Tibial artery (tissue), 4 donors: ENCODE results near the gene IRX4.
A peak's percentile ranks its signal among the peaks of the same experiment; 100 is the strongest.

Experiments used
- DNase-seq, 2 donors: peaks; one replicate each; pipeline ENCODE4 v3.0.0-alpha.2; 2019
- H3K27ac ChIP-seq, 2 donors: fragments of 200-600 bp; sonication (generic) in 1 of 2; 1 replicate in 1 of 2; 2 replicates in 1 of 2; pipeline ENCODE4 v1.5.1; 2018 to 2019; ENCODE audit warnings: mild to moderate bottlenecking in 1 of 2
- H3K27me3 ChIP-seq, 2 donors: fragments of 200-600 bp; sonication (generic) in 1 of 2; one replicate each; pipeline versions ENCODE4 v1.5.1 to v1.6.0; 2016 to 2019
- H3K36me3 ChIP-seq, 3 donors: fragments of 200-600 bp; sonication (generic) in 2 of 3; one replicate each; pipeline ENCODE4 v1.5.1; 2016 to 2019; ENCODE audit warnings: mild to moderate bottlenecking in 2 of 3
- H3K4me1 ChIP-seq, 4 donors: fragments of 200-600 bp; sonication (generic) in 2 of 4; 1 replicate in 3 of 4; 2 replicates in 1 of 4; pipeline ENCODE4 v1.5.1; 2016 to 2019
- H3K4me3 ChIP-seq, 2 donors: fragments of 200-600 bp; sonication (generic) in 1 of 2; 1 replicate in 1 of 2; 2 replicates in 1 of 2; pipeline ENCODE4 v1.5.1; 2018 to 2019; ENCODE audit warnings: mild to moderate bottlenecking in 2 of 2
- H3K9me3 ChIP-seq, 3 donors: fragments of 200-600 bp; sonication (generic) in 1 of 3; one replicate each; pipeline ENCODE4 v1.5.1; 2016 to 2019
- CTCF ChIP-seq, 2 experiments: fragments of 200-600 bp in 1 of 2; fragments of 450-650 bp in 1 of 2; IDR thresholded peaks; one replicate each; pipeline ENCODE4 v1.5.1; 2017 to 2019; ENCODE audit warnings: antibody characterized with exemption in 2 of 2, mild to moderate bottlenecking in 1 of 2, moderate library complexity in 1 of 2
- intact Hi-C: fragments of 100-400 bp; cut with DNase I; formaldehyde crosslinking; loops from one replicate; pipeline ENCODE4 v1.15.0; 2023; ENCODE audit warnings: low total_unique reads

IRX4 gene

GRCh38 chr5:1908931-1909330 is 26.2 kb upstream of the IRX4 start:
- Histone ChIP-seq H3K36me3 (no peaks in the 10 kb centered on the region), H3K4me3 (no peak overlapping the region), H3K9me3 (peaks cover 0 to 8% (median 6%) of the 10 kb centered on the region in 3 donors), H3K27ac (no peak overlapping the region), H3K27me3 (no peaks in the 10 kb centered on the region), H3K4me1 (no peaks in the 10 kb centered on the region)
- DNase-seq, result peak in 1 of 2 donors; percentile 10
- intact Hi-C loops, result no loop called here
- TF ChIP-seq CTCF (IDR thresholded peaks at IDR 0.05), result no peak

- no peak for TF ChIP-seq CTCF (IDR thresholded peaks at IDR 0.05)
- no peaks in the 10 kb centered on the region for H3K36me3 ChIP-seq
- H3K27me3 ChIP-seq, result no peaks in the 10 kb centered on the region
- intact Hi-C loops, result no loop called here
- peak; percentile 17 to 24 for DNase-seq
- peaks cover 0 to 10% (median 6%) of the 10 kb centered on the region in 3 donors for H3K9me3 ChIP-seq
- H3K4me1 ChIP-seq, result no peaks in the 10 kb centered on the region
- H3K4me3 ChIP-seq, result no peak overlapping the region
- H3K27ac ChIP-seq, result no peak overlapping the region
These were observed 24.9 kb upstream of the IRX4 start for GRCh38 chr5:1907616-1908015.

- no peaks in the 10 kb centered on the region for H3K4me1 ChIP-seq
- intact Hi-C loops, result no loop called here
- no peaks in the 10 kb centered on the region for H3K27me3 ChIP-seq
- no peaks in the 10 kb centered on the region for H3K36me3 ChIP-seq
- no peak for TF ChIP-seq CTCF (IDR thresholded peaks at IDR 0.05)
- no peak overlapping the region for H3K4me3 ChIP-seq
- DNase-seq, result no peak
- H3K9me3 ChIP-seq, result peaks cover 0 to 10% (median 6%) of the 10 kb centered on the region in 3 donors
- H3K27ac ChIP-seq, result no peak overlapping the region
These were observed 22.4 kb upstream of the IRX4 start for GRCh38 chr5:1905108-1905507.

- H3K9me3 ChIP-seq, result peaks cover 0 to 10% (median 6%) of the 10 kb centered on the region in 3 donors
- H3K4me1 ChIP-seq, result no peaks in the 10 kb centered on the region
- peaks cover 0 to 15% of the 10 kb centered on the region in 2 donors for H3K27me3 ChIP-seq
- no peaks in the 10 kb centered on the region for H3K36me3 ChIP-seq
- intact Hi-C loops, result no loop called here
- no peak for DNase-seq
- H3K27ac ChIP-seq, result no peak overlapping the region
- TF ChIP-seq CTCF (IDR thresholded peaks at IDR 0.05), result no peak
- H3K4me3 ChIP-seq, result no peak overlapping the region
These were observed 19.3 kb upstream of the IRX4 start for GRCh38 chr5:1901983-1902382.

- no peak for TF ChIP-seq CTCF (IDR thresholded peaks at IDR 0.05)
- intact Hi-C loops, result no loop called here
- DNase-seq, result no peak
These were observed 18.3 kb upstream of the IRX4 start for GRCh38 chr5:1901061-1901460.

GRCh38 chr5:1899201-1899600 is 16.5 kb upstream of the IRX4 start:
- Histone ChIP-seq H3K4me3 (no peak overlapping the region), H3K9me3 (peaks cover 0 to 5% (median 0%) of the 10 kb centered on the region in 3 donors), H3K36me3 (no peaks in the 10 kb centered on the region), H3K27ac (no peak overlapping the region), H3K4me1 (no peaks in the 10 kb centered on the region), H3K27me3 (peaks cover 0 to 26% of the 10 kb centered on the region in 2 donors)
- DNase-seq, result no peak
- intact Hi-C loops, result no loop called here
- no peak for TF ChIP-seq CTCF (IDR thresholded peaks at IDR 0.05)

More at GRCh38 chr5:1901061-1901460, 18.3 kb upstream of the IRX4 start:
- no peaks in the 10 kb centered on the region for H3K4me1 ChIP-seq
- no peaks in the 10 kb centered on the region for H3K36me3 ChIP-seq
- no peak overlapping the region for H3K4me3 ChIP-seq
- no peak overlapping the region for H3K27ac ChIP-seq
- H3K9me3 ChIP-seq, result peaks cover 0 to 10% (median 6%) of the 10 kb centered on the region in 3 donors
- H3K27me3 ChIP-seq, result peaks cover 0 to 22% of the 10 kb centered on the region in 2 donors
